ENCODE data around the gene VMAC. TPM values are rescaled to one million over a fixed set of nuclear protein-coding genes. Genes with fewer than 3 reads are reported as not detected.

VMAC gene
- total and polyA plus RNA-seq, 2 of the 13 experiments (the other 11 are each of a cell fraction or from before 2014, with no cell fraction given) = 2.4 TPM

- TF ChIP-seq FOXA1 (IDR thresholded peaks at IDR 0.05) (no peak), FOXA1 (CRISPR knock-in tag; IDR thresholded peaks at IDR 0.05) (peak; percentile 43; the same call in 1 of the 2 replicates), CCAR2 (optimal IDR thresholded peaks at IDR 0.05; ENCODE audit: low read depth, low read length) (no peak), FOXC1 (CRISPR knock-in tag; IDR thresholded peaks at IDR 0.05; ENCODE audit: borderline replicate concordance) (no peak), KMT2B (CRISPR knock-in tag; IDR thresholded peaks at IDR 0.05) (no peak), ZC3H4 (CRISPR knock-in tag; IDR thresholded peaks at IDR 0.05; ENCODE audit: borderline replicate concordance) (no peak), TARDBP (CRISPR knock-in tag; IDR thresholded peaks at IDR 0.05) (peak; percentile 75), NR2F1 (CRISPR knock-in tag; IDR thresholded peaks at IDR 0.05) (0 out of 4 replicates have a peak, but pooled peaks of 1 of the 2 experiments have one; percentile 14), HMGXB4 (CRISPR knock-in tag; IDR thresholded peaks at IDR 0.05; ENCODE audit: borderline replicate concordance in 1 of 2, low read depth in 1 of 2) (no peak), TEAD3 (CRISPR knock-in tag; optimal IDR thresholded peaks at IDR 0.05; ENCODE audit: borderline replicate concordance) (peak; percentile 95), ATF7-NPFF (CRISPR knock-in tag; IDR thresholded peaks at IDR 0.05; ENCODE audit: low read depth) (no peak), SP1 (IDR thresholded peaks at IDR 0.05) (no peak), SP1 (CRISPR knock-in tag; IDR thresholded peaks at IDR 0.05) (no peak), PBX3 (CRISPR knock-in tag; IDR thresholded peaks at IDR 0.05; ENCODE audit: borderline replicate concordance) (no peak), CBX2 (IDR thresholded peaks at IDR 0.05; ENCODE audit: low read depth, low read length) (no peak), CBX2 (CRISPR knock-in tag; IDR thresholded peaks at IDR 0.05; ENCODE audit: low read depth) (no peak), KMT2A (CRISPR knock-in tag; IDR thresholded peaks at IDR 0.05) (no peak), ZNF550 (CRISPR knock-in tag; IDR thresholded peaks at IDR 0.05; ENCODE audit: borderline replicate concordance) (no peak), ZNF510 (CRISPR knock-in tag; IDR thresholded peaks at IDR 0.05; ENCODE audit: low read depth) (no peak), NR2F6 (IDR thresholded peaks at IDR 0.05) (peak; percentile 19; the same call in 1 of the 2 replicates), NR2F6 (CRISPR knock-in tag; IDR thresholded peaks at IDR 0.05) (peak; percentile 50; the same call in 1 of the 2 replicates), ZHX2 (IDR thresholded peaks at IDR 0.05; ENCODE audit: low read depth) (no peak), ZHX2 (CRISPR knock-in tag; IDR thresholded peaks at IDR 0.05; ENCODE audit: borderline replicate concordance) (no peak)
These were observed 4.2 kb downstream of the VMAC start (continued) for GRCh38 chr19:5908773-5909442.
